ENCODE measurements around the gene NUDT12. TPM values are rescaled to one million over a fixed set of nuclear protein-coding genes. Genes with fewer than 3 reads are reported as not detected.
A peak's percentile ranks its signal among the peaks of the same experiment; 100 is the strongest.

Gene NUDT12
- total RNA-seq, 1 experiment from 2014 or later = 9.2 TPM

DNA sequence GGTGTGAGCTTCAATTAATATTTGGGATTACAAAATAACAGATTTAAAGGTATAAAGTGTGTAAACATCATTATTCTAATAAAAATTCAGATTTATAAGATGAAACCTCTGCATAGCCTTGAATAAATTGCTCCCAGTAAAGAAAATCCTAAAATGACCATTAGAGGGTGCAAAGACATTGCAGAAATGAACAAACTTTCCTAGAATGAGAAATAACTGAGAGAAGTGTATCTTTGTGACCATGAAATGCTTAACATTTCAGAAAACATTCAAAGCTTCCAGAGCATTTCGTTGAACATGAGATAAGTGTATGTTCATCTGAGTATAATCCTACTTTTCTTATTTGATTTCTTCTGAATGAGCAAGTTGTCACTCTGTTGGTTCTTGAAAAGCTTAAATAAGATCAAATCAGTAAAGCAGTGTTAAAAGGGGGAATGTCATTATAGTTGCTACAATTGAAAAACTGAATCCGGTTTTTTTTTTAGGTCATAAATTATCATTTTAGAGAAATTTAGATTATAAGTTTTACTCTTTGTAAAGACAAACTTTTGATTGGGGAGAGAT lies 24.7 kb upstream of the NUDT12 start:
- ATAC-seq (no peak), DNase-seq (ENCODE audit: low read depth, low spot score) (no peak)
- ChIA-PET CTCF (interaction anchor here (0.7 kb wide), 4 partner anchors 121 to 1844 kb away, joined by 3 to 5 read pairs (median 4); no protein-coding TSS in a partner anchor), POLR2A (no interaction called here)
- no peaks in the 10 kb centered on the region for H3K4me1 ChIP-seq (ENCODE audit: control insufficient read depth, insufficient read depth, low read length)
- H3K27me3 ChIP-seq (ENCODE audit: control insufficient read depth, insufficient read depth, low read length) = no peaks in the 10 kb centered on the region; the same call in 1 of the 2 replicates
- no peak overlapping the region for H3K27ac ChIP-seq (ENCODE audit: low read length)
- intact Hi-C loops (cut with micrococcal nuclease; ENCODE audit: unreplicated experiment) (loop anchor here (10.0 kb wide), 1 partner anchor 218 kb away; no protein-coding TSS in a partner anchor), in situ Hi-C loops (cut with HindIII; ENCODE audit: low pct_unique_long_range_greater_than_20kb, low sequenced_read_pairs) (no loop called here)
- TF ChIP-seq TCF7L2 (IDR thresholded peaks at IDR 0.05; ENCODE audit: low read depth, low read length) = no peak
- TF ChIP-seq, protein P1, sequence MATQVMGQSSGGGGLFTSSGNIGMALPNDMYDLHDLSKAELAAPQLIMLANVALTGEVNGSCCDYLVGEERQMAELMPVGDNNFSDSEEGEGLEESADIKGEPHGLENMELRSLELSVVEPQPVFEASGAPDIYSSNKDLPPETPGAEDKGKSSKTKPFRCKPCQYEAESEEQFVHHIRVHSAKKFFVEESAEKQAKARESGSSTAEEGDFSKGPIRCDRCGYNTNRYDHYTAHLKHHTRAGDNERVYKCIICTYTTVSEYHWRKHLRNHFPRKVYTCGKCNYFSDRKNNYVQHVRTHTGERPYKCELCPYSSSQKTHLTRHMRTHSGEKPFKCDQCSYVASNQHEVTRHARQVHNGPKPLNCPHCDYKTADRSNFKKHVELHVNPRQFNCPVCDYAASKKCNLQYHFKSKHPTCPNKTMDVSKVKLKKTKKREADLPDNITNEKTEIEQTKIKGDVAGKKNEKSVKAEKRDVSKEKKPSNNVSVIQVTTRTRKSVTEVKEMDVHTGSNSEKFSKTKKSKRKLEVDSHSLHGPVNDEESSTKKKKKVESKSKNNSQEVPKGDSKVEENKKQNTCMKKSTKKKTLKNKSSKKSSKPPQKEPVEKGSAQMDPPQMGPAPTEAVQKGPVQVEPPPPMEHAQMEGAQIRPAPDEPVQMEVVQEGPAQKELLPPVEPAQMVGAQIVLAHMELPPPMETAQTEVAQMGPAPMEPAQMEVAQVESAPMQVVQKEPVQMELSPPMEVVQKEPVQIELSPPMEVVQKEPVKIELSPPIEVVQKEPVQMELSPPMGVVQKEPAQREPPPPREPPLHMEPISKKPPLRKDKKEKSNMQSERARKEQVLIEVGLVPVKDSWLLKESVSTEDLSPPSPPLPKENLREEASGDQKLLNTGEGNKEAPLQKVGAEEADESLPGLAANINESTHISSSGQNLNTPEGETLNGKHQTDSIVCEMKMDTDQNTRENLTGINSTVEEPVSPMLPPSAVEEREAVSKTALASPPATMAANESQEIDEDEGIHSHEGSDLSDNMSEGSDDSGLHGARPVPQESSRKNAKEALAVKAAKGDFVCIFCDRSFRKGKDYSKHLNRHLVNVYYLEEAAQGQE (IDR thresholded peaks at IDR 0.05; ENCODE audit: insufficient read depth in 1 of 2, low read depth in 2 of 2, low read length in 1 of 2) = no peak
- TF ChIP-seq, protein P2, sequence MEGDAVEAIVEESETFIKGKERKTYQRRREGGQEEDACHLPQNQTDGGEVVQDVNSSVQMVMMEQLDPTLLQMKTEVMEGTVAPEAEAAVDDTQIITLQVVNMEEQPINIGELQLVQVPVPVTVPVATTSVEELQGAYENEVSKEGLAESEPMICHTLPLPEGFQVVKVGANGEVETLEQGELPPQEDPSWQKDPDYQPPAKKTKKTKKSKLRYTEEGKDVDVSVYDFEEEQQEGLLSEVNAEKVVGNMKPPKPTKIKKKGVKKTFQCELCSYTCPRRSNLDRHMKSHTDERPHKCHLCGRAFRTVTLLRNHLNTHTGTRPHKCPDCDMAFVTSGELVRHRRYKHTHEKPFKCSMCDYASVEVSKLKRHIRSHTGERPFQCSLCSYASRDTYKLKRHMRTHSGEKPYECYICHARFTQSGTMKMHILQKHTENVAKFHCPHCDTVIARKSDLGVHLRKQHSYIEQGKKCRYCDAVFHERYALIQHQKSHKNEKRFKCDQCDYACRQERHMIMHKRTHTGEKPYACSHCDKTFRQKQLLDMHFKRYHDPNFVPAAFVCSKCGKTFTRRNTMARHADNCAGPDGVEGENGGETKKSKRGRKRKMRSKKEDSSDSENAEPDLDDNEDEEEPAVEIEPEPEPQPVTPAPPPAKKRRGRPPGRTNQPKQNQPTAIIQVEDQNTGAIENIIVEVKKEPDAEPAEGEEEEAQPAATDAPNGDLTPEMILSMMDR (IDR thresholded peaks at IDR 0.05) = peak; percentile 50; the same call in 1 of the 2 replicates
- no peak for TF ChIP-seq SIN3A (IDR thresholded peaks at IDR 0.05; ENCODE audit: borderline replicate concordance, insufficient read depth, low read depth, low read length)
- no peak for TF ChIP-seq POLR2AphosphoS5 (IDR thresholded peaks at IDR 0.05; ENCODE audit: low read depth, low read length)
- no TSS peak for BruUV-seq (replicated peaks)
- H3K9me3 ChIP-seq (ENCODE audit: control insufficient read depth, insufficient read depth, low read depth, low read length) = no peaks in the 10 kb centered on the region
- no peaks in the 10 kb centered on the region for H3K36me3 ChIP-seq (ENCODE audit: control insufficient read depth, insufficient read depth, low read length)
- H3K4me3 ChIP-seq (ENCODE audit: low read depth in 2 of 2, low read length in 2 of 2) = no peak overlapping the region

DNA sequence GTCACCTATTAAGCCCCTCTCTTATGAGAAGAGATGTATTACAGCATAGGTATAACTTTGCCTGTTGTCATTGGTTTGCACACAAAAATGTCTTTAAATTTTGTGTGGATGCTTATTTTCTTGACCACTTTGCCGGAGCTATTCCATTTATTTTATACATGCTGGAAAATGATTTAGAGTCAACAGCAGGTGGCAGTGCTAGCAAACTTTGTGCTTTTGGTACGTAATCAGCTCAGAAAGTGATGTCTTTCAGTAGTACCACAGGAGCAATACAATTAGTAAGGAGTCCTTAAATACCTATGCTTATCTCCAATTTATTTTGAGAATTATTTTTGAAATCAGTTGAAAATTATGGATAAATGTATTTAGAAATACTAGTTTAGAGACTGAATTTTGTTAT lies 19.8 kb upstream of the NUDT12 start:
- TF ChIP-seq POLR2AphosphoS5 (IDR thresholded peaks at IDR 0.05; ENCODE audit: low read depth, low read length) = no peak
- no peak for TF ChIP-seq SIN3A (IDR thresholded peaks at IDR 0.05; ENCODE audit: borderline replicate concordance, insufficient read depth, low read depth, low read length)
- TF ChIP-seq, protein P1 (IDR thresholded peaks at IDR 0.05; ENCODE audit: insufficient read depth in 1 of 2, low read depth in 2 of 2, low read length in 1 of 2) = no peak
- no peak for TF ChIP-seq TCF7L2 (IDR thresholded peaks at IDR 0.05; ENCODE audit: low read depth, low read length)
- TF ChIP-seq, protein P2 (IDR thresholded peaks at IDR 0.05) = peak; percentile 59; the same call in 1 of the 2 replicates
- Histone ChIP-seq H3K27ac (ENCODE audit: low read length) (no peak overlapping the region), H3K4me1 (ENCODE audit: control insufficient read depth, insufficient read depth, low read length) (no peaks in the 10 kb centered on the region), H3K27me3 (ENCODE audit: control insufficient read depth, insufficient read depth, low read length) (peaks cover 6% of the 10 kb centered on the region), H3K9me3 (ENCODE audit: control insufficient read depth, insufficient read depth, low read depth, low read length) (no peaks in the 10 kb centered on the region), H3K4me3 (ENCODE audit: low read depth in 2 of 2, low read length in 2 of 2) (no peak overlapping the region), H3K36me3 (ENCODE audit: control insufficient read depth, insufficient read depth, low read length) (no peaks in the 10 kb centered on the region)
- BruUV-seq (replicated peaks) = no TSS peak
- ChIA-PET POLR2A (no interaction called here), CTCF (interaction anchor here (0.6 to 0.7 kb wide), 2 partner anchors 26 to 178 kb away, joined by 3 read pairs; no protein-coding TSS in a partner anchor)
- ATAC-seq (no peak), DNase-seq (ENCODE audit: low read depth, low spot score) (no peak)
- in situ Hi-C loops (cut with HindIII; ENCODE audit: low pct_unique_long_range_greater_than_20kb, low sequenced_read_pairs) (no loop called here), intact Hi-C loops (cut with micrococcal nuclease; ENCODE audit: unreplicated experiment) (loop anchor here (1.0 to 10.0 kb wide), 2 partner anchors 222 to 597 kb away; no protein-coding TSS in a partner anchor)
